COLO668 (cell line): ENCODE data around the gene PCBP3.

Source experiments
- DNase-seq: peaks from one replicate; lab custom pipeline; 2025; ENCODE audit not compliant: unreplicated experiment; lab: John Stamatoyannopoulos, UW

PCBP3 gene

GRCh38 chr21:45918835-45919447, 275.4 kb downstream of the PCBP3 start:
- DNase-seq: no peak

DNA sequence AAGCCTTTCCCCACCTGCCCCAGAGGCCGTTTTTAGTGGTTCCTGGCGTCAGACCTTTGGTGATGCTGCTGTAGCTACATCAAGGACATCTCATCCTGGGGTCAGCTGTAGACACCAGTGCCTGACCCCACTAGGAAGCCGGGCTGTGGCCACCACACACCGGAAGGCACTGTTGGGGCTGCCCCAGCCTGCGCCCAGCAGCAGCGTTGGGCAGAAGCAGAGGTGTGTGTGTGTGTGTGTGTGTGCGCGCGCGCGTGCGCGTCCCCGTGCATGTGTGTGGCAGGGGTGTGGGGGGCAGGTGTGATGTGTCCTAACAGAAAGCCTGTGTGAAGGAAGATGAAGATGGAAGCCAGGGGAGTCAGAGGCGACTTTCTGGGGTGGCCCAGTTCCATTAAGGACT, 276.1 kb downstream of the PCBP3 start:
- no peak for DNase-seq

DNA sequence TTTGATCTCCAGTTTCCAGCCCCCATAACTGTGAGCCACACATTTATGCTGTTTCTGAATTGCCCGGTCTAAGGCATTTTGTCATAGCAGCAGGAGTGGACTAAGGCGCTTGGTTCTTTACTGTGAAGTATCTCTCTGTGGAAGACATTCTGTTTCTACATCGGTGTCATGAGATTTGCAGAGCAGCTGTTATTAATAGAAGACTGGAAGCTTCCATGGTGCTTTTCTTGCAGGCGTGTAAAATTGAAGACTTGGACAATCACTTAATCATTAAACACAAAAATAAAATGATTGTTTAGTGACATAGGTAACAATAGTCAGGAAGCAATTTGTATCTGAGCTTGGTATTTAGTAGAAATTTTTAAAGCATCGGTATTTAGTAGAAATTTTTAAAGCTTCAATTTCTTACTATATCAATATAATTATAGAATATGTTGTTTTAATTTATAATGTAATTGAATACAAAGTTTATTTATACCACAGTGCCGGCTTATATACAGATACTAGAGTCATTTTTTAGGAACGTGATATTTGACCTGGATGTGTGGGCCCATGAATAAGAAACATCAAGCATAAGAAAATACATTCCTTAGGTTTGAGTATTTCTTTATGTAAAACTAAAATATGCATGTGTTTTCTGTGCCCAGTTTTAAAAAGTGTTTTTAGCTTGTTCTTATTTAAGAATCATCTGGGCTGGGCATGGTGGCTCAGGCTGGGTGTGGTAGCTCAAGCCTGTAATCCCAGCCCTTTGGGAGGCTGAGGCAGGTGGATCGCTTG, 277.5 kb downstream of the PCBP3 start:
- DNase-seq: no peak

- no peak for DNase-seq
Measured at GRCh38 chr21:45921917-45922316, 278.4 kb downstream of the PCBP3 start.

DNA sequence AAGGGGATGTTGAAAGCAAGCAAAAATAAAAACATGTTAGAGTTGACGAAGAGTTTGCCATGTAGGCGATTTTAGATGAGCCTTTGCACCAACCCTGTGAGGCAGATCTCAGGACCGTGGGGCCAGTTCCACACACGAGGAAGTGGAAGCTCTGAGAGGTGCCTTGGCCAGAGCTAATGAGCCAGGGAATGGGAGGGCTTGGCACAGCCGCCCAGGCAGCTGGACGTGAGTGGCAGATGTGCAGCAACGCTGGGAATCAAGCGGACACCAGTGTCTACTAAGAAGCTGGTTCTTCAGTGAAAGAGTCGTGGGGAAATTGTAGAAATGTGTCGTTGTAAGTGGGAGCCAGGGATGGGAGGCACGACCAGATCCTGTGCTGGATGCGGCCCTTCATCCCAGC, 279.1 kb downstream of the PCBP3 start:
- no peak for DNase-seq

DNA sequence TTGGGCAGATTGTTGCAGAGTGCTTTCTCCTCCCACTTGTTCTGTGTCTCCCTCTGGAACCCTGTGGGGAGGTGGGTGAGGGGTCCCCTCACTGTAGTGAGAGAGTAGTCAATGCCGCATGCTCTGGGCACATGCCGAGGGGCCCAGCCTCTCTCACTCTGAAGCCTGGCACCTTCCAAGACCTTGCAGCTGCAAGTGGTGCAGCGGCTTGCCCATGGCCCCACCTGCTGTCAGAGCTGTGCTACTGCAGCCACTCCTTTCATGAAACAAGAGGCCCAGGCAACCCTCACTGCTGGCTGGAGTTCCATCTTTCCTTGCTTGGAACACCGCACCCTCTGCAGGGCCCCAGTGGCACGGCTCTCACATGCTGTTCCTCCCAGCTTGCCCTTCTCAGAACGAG, 279.6 kb downstream of the PCBP3 start:
- no peak for DNase-seq

- DNase-seq: no peak
Measured at GRCh38 chr21:45926281-45926680, 282.8 kb downstream of the PCBP3 start.

GRCh38 chr21:45927032-45927431, 283.5 kb downstream of the PCBP3 start:
- DNase-seq: no peak

DNA sequence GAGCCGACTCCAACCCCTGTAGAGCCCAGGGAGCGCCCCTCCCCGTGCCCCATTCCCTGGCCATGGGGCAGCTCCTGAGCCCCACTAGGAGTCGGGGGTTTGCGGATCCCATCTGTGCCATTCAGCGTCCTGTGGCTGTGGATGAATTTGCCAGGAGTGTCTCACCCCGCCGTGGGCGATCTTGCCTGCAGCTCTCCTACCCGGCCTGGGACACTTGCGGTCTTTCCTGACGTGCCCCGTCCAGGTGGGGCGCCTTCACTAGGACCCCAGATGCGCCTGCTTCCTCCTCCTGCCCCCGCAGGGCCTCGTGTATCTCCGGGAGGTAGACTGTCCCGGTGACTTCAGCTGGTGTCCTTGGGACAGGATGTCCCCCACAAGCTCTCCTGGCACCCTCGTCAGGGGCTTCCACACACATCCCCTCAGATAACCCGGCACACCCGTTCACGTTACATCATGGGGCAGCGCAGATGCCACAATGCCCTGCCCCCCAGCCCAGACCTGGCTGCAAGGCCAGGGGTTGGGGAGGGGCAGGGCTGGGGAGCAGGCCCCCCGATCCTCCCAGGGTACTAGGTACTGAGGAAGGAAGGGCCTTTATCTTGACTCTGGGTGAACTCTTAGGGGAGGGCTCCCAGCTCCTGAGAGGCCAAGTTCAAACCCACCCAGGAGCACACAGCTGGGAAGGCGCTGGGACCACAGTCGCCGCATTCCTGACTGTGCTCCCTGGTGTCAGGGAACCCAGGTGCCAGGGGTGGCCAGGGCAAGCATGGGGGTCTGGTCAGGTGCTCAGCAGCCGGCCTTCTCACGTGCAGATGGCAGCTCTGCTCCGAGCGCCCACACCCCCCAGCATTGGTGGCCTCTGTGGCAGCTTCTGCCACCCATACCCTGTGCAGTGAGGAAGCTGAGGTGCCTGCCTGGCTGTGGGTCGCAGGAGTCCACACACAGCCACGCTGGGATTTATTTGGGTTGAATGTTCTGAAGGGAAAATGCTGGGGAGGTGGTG, 284.6 kb downstream of the PCBP3 start:
- no peak for DNase-seq

DNA sequence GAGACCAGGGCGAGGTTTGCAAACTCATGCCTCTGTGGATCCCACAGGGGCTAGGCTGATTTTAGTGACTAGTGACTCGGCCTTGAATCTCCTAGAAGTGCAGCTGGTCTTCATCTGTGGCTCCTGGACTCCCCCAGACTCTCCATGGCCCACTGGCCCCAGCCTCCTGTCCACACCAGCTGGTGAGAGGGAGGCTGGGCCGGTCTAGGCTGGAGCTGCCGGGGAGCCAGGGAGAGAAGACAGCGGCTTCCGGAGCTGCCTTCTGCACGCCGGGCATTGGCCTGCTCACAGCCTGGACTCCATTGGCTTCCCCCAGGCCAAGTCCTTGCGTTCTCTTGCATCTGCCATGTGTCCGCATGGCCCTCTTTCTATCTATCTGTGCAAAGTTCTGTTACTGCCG, 285.9 kb downstream of the PCBP3 start:
- no peak for DNase-seq

DNA sequence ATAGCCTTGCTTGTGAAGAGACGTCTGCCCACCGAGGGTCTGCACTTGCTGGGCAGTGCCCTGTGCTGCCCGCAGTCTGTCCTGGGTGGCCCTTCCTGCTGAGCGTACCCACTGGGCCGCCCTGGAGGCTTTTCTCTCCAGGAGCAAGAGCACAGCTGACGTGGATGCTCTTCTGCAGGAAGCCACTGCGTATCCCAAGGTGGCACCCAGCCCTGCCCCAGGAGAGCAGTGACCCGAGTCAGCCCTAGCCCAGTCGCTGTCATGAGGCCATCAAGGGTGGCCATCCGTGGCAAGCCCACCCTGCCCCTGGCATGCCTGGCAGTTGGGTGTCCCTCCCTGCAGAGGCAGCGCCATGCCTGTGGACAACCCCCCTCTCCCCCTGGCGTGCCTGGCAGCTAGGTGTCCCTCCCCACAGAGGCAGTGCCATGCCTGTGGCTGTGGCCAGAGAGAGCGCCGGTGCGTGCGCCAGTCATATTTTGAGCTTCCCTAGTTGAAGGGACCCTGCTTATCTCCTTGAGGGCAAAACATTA, 286.8 kb downstream of the PCBP3 start:
- no peak for DNase-seq

- no peak for DNase-seq
Measured at GRCh38 chr21:45930792-45931191, 287.3 kb downstream of the PCBP3 start.

DNA sequence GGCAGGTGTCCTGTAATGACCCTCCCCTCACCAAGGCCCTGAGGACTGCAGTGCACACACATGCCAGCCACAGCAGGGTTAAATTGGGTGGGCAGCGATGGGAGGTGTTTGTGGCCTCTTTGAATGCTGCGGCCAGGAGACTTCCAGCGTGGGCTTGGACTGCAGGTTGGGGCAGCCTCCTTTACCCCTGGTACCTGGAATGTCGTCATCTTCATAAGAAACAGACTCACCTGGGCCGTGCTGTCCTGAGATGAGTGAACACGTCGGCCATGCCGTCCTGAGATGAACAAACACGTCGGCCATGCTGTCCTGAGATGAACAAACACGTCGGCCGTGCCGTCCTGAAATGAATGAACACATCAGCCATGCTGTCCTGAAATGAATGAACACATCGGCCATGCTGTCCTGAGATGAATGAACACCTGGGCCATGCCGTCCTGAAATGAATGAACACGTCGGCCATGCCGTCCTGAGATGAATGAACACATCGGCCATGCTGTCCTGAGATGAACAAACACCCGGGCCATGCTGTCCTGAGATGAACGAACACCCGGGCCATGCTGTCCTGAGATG, 288.0 kb downstream of the PCBP3 start:
- no peak for DNase-seq

DNA sequence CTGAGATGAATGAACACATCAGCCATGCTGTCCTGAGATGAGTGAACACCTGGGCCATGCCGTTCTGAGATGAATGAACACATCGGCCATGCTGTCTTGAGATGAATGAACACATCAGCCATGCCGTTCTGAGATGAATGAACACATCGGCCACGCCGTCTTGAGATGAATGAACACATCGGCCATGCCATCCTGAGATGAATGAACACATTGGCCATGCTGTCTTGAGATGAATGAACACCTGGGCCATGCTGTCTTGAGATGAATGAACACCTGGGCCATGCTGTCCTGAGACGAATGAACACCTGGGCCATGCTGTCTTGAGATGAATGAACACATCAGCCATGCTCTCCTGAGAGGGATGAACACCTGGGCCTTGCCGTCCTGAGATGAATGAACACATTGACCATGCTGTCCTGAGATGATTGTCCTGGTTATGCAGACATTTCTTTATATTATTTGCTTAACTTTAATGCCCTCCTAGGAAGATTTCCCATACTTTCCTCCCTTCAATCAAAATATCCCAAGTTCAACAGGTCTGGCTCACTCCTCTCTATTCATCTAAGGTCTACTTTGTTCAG, 289.5 kb downstream of the PCBP3 start:
- no peak for DNase-seq

GRCh38 chr21:45934085-45934484, 290.6 kb downstream of the PCBP3 start:
- DNase-seq: no peak

- no peak for DNase-seq
Measured at GRCh38 chr21:45934554-45934953, 291.0 kb downstream of the PCBP3 start.

- no peak for DNase-seq
Measured at GRCh38 chr21:45935628-45936027, 292.1 kb downstream of the PCBP3 start.

GRCh38 chr21:45937721-45938452, 294.4 kb downstream of the PCBP3 start:
- no peak for DNase-seq

GRCh38 chr21:45938453-45938755, 294.9 kb downstream of the PCBP3 start:
- DNase-seq: no peak
